Immature natural killer cell (primary cell): ENCODE results near the gene LYRM4. TPM values are rescaled to one million over a fixed set of nuclear protein-coding genes. Genes with fewer than 3 reads are reported as not detected.
A peak's percentile ranks its signal among the peaks of the same experiment; 100 is the strongest.

Source experiments
- DNase-seq, 3 donors: peaks; one replicate each; pipeline ENCODE4 v3.0.0; 2022; ENCODE audit warnings: mixed read lengths in 1 of 3
- H3K27ac Mint-ChIP-seq, 6 donors: one replicate each; pipeline ENCODE4 v1.8.0; 2020; ENCODE audit warnings: mixed read lengths in 6 of 6, mild to moderate bottlenecking in 5 of 6, inconsistent platforms in 4 of 6, moderate library complexity in 3 of 6
- H3K27me3 Mint-ChIP-seq, 3 donors: one replicate each; pipeline ENCODE4 v1.8.0; 2020 to 2021; ENCODE audit warnings: low read depth in 3 of 3, mild to moderate bottlenecking in 3 of 3, mixed read lengths in 3 of 3, moderate library complexity in 3 of 3, inconsistent platforms in 1 of 3
- H3K36me3 Mint-ChIP-seq, 3 donors: one replicate each; pipeline ENCODE4 v1.8.0; 2020; ENCODE audit warnings: mixed read lengths in 3 of 3, inconsistent platforms in 2 of 3, mild to moderate bottlenecking in 2 of 3
- H3K4me1 Mint-ChIP-seq, 2 donors: one replicate each; pipeline ENCODE4 v1.8.0; 2020; ENCODE audit warnings: inconsistent platforms in 2 of 2, mild to moderate bottlenecking in 2 of 2, mixed read lengths in 2 of 2, moderate library complexity in 1 of 2
- H3K4me3 Mint-ChIP-seq, 5 donors: one replicate each; pipeline ENCODE4 v1.8.0; 2020; ENCODE audit warnings: mild to moderate bottlenecking in 5 of 5, mixed read lengths in 5 of 5, inconsistent platforms in 3 of 5, moderate library complexity in 3 of 5
- H3K9me3 Mint-ChIP-seq, 6 donors: one replicate each; pipeline ENCODE4 v1.8.0; 2020; ENCODE audit warnings: mild to moderate bottlenecking in 6 of 6, mixed read lengths in 6 of 6, inconsistent platforms in 4 of 6, moderate library complexity in 3 of 6
- polyA plus RNA-seq, 3 donors: library from polyadenylated mRNA; unstranded; fragments of 300-500 nt; fragmentation: Illumina TruSeq; gene quantifications; one replicate each; pipeline ENCODE4 v1.2.3, GENCODE V29; 2021

Gene LYRM4
- polyA plus RNA-seq, 3 donors from 2014 or later, result 10.5 to 23.4 (median 21.9) TPM

DNA sequence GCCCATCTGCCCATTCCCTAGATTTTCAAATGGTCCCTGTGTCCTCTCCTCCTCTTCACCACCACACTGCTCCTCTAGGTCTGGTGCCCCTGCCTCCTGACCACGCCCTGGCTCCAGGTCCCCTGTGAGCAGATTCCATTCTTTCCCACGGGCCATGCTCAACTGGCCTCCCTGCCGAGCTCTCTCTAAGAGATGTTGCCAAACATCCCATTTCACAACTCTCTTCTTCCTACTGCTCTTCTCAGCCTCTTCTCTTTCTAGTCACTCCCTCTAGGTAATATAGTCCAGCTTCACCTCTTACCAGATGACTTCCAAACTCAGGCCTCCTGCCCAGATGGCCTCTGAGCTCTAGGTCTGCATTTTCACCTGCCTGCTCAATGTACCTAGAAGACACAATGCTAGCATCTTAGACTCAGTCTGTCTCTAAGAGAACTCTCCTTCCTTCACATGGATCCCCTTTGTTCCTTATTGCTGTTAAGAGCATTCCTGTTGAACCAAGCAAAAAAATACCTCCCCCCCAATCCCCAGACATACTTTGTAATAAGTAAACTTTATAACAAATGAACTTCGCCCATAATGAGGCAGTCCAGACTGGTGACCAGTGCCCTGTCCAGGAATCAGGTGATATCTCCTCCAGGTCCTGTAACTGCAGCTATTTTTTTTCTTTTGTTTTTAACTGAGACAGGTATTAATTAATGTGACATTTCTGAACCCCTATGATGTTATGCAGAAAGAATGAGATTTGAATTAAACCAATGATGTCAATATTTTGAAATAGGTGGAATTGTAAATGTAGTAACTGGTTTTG, 79.0 kb downstream of the LYRM4 start:
- no peak for DNase-seq
- Mint-ChIP-seq H3K27ac (peak overlapping the region in 1 of 6 donors; percentile 49), H3K4me1 (peaks cover 14 to 25% of the 10 kb centered on the region in 2 donors), H3K27me3 (peaks cover 0 to 2% (median 2%) of the 10 kb centered on the region in 3 donors), H3K36me3 (peaks cover 3 to 12% (median 11%) of the 10 kb centered on the region in 3 donors), H3K4me3 (no peak overlapping the region), H3K9me3 (no peaks in the 10 kb centered on the region)

DNA sequence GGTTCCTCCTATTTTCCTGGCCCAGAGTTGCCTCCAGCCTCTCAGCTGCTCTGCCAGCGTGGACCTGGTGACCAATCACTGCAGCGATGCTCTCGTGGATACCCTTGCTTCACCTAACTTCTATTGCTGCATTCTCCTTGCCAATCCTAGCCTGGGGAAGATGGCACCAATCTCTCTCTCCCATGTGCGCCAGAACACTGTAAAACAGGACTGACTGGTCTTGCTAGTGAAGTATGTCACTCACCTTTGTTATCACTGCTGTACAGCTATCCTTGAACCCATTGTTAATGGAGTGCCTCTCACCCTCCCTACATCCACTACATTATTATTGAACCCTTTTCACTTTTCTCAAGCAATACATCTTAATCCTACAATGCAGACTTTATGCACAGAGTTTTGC, 80.1 kb downstream of the LYRM4 start:
- peaks cover 0 to 2% (median 1%) of the 10 kb centered on the region in 3 donors for H3K27me3 Mint-ChIP-seq
- DNase-seq, result no peak
- peak overlapping the region in 1 of 6 donors; percentile 21 for H3K27ac Mint-ChIP-seq
- H3K4me1 Mint-ChIP-seq, result peaks cover 25 to 36% of the 10 kb centered on the region in 2 donors
- no peak overlapping the region for H3K4me3 Mint-ChIP-seq
- peaks cover 2 to 7% (median 4%) of the 10 kb centered on the region in 3 donors for H3K36me3 Mint-ChIP-seq
- no peaks in the 10 kb centered on the region for H3K9me3 Mint-ChIP-seq

DNA sequence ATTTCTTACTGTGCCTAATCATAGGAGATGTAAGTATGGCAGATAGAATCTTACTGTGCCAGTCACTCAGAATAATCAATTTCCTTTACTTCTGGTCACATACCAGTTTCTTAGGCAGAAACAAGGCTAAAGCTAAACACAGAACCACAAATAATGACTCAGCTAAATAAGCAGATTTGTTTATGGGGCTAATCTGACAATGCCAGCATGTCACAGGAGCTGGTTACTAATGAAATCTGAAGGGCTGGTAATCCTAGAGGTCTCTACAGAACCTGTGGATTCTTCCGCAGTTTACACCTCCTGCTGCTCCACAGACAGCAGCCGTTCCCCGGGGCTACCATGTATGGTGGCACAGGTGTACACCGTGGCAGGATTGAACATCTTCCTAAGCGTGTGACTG, 80.8 kb downstream of the LYRM4 start:
- no peak for DNase-seq
- H3K4me1 Mint-ChIP-seq, result peaks cover 32 to 43% of the 10 kb centered on the region in 2 donors
- peak overlapping the region in 1 of 6 donors; percentile 15 for H3K27ac Mint-ChIP-seq
- H3K27me3 Mint-ChIP-seq, result peaks cover 0 to 2% (median 0%) of the 10 kb centered on the region in 3 donors
- H3K4me3 Mint-ChIP-seq, result no peak overlapping the region
- peaks cover 0 to 7% (median 0%) of the 10 kb centered on the region in 3 donors for H3K36me3 Mint-ChIP-seq
- no peaks in the 10 kb centered on the region for H3K9me3 Mint-ChIP-seq

DNA sequence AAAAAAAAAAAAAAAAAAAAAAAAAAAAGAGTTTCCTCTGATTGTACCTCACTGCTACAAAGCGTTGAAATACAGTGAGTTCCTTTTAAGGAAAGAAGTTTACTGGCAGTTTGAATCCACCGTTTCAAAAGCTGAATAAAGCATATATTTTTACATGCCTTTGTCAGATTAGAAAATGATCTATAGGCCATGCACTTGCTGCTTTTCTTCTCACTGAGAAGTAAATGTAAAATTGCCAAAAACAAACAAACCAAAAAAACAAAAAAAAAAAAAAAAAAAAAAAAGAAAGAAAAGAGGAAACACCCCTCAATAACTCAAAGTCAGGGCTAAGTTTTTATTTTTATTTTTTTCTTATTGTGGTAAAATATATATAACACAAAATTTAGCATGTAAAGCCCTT, 81.9 kb downstream of the LYRM4 start:
- no peak overlapping the region for H3K4me3 Mint-ChIP-seq
- no peak for DNase-seq
- H3K27ac Mint-ChIP-seq, result no peak overlapping the region
- peaks cover 0 to 7% (median 0%) of the 10 kb centered on the region in 3 donors for H3K36me3 Mint-ChIP-seq
- H3K9me3 Mint-ChIP-seq, result no peaks in the 10 kb centered on the region
- H3K27me3 Mint-ChIP-seq, result peaks cover 0 to 2% (median 0%) of the 10 kb centered on the region in 3 donors
- peaks cover 43 to 54% of the 10 kb centered on the region in 2 donors for H3K4me1 Mint-ChIP-seq

DNA sequence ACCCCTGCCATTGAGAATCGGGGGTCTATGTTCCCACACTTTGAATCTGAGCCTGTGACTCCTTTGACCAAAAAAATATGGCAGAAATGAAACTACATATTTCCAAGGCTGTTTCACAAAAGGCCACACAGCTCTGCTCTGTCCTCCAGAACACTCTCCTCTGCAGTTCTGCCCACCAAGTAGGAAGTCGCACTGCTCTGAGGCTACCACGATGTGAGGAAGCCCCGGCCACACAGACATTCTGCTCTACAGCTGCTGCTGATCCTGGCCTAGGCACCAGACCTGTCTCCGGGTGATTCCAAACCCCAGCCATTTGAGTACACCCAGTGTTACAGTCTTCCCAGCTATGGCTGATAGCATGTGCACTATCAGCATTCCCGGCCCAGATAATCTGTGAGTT, 85.1 kb downstream of the LYRM4 start:
- H3K9me3 Mint-ChIP-seq, result no peaks in the 10 kb centered on the region
- DNase-seq, result peak; percentile 36 to 68 (median 40)
- peak overlapping the region; percentile 66 to 91 (median 90) for H3K27ac Mint-ChIP-seq
- H3K27me3 Mint-ChIP-seq, result no peaks in the 10 kb centered on the region
- no peaks in the 10 kb centered on the region for H3K36me3 Mint-ChIP-seq
- H3K4me1 Mint-ChIP-seq, result peaks cover 46 to 66% of the 10 kb centered on the region in 2 donors
- H3K4me3 Mint-ChIP-seq, result peak overlapping the region; percentile 70 to 81 (median 74)

DNA sequence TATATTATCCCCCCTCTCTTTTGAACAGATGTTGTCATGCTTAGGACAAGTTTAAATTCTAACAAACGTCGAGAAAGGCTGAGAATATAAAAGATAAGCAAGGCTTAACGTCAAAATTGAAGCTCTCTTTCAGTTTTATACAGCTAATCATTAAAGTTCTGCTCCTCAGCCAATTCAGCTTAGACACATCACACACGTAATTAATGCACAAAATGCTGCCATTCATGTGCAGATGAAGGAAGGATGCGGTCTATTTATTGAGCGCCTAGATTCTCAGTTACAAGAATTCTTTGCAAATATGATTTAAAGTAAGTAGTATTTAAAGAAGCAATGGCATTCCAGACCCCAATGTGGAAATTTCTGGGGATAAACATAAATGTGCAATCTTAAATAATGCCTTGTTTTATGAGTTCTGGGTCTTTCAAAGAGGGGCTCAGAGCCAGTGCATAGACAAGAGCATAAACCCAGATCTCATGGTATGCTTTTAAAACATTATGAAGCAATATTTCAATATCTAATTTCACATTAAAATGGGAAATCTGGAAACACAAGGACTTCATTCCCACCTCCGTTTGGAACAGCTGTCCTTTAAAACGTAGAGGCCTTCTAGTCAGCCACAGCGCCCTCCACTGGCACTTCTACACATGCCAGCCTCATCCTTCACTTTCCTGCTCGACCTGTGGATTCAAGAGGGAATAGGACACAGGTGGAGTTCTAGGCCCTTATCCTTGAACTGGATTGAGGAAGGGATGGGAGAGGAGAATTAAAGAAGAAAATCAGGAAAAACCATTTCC, 85.8 kb downstream of the LYRM4 start:
- Mint-ChIP-seq H3K4me3 (peak overlapping the region; percentile 70 to 85 (median 81)), H3K27me3 (no peaks in the 10 kb centered on the region), H3K27ac (peak overlapping the region; percentile 66 to 91 (median 90)), H3K4me1 (peaks cover 46 to 66% of the 10 kb centered on the region in 2 donors), H3K36me3 (no peaks in the 10 kb centered on the region), H3K9me3 (no peaks in the 10 kb centered on the region)
- DNase-seq, result peak in 1 of 3 donors; percentile 0

DNA sequence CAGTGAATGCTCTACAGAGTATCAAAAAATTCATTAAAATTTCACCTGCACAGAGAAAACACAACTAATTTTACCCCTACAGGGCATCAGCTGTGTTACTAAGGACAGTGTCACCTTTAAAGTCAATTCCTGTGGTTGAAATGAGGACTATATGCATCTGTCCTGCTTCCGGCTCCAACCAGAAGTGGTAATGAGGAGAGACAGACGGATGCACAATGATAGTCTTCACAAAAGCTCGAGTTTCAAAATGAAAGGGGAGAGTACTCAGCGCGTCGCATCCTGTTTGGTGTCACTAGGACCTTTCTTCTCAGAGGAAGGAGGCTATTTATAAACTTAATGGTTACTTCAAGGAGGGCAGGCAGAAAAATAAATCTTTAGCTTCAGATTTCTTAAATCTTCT, 86.5 kb downstream of the LYRM4 start:
- Mint-ChIP-seq H3K4me3 (peak overlapping the region; percentile 70 to 85 (median 81)), H3K4me1 (peaks cover 41 to 61% of the 10 kb centered on the region in 2 donors), H3K9me3 (no peaks in the 10 kb centered on the region), H3K36me3 (no peaks in the 10 kb centered on the region), H3K27ac (peak overlapping the region; percentile 66 to 90 (median 85)), H3K27me3 (no peaks in the 10 kb centered on the region)
- DNase-seq, result peak; percentile 52 to 64 (median 60)

DNA sequence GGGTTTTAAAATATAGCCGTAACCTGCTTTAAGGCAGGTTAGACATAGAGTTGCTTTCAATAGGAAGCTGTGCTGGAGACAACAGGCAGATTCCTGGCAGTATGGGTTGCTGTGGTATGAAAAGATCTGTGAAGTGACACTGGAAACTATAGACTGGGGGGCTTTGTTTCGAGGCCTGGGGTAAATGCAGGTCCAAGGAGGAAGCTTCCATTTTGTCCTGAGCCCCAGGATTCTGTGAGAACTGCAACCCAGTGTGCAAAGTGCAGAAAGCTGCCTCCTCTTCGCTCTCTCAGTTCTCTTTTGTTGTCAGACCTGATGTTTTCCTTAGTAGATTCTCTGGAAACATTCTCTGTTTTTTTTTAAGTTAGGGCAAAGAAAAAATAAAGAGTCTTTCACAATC, 86.9 kb downstream of the LYRM4 start:
- Mint-ChIP-seq H3K9me3 (no peaks in the 10 kb centered on the region), H3K36me3 (no peaks in the 10 kb centered on the region), H3K4me3 (peak overlapping the region; percentile 70 to 85 (median 81)), H3K27me3 (no peaks in the 10 kb centered on the region), H3K27ac (peak overlapping the region; percentile 66 to 90 (median 85)), H3K4me1 (peaks cover 40 to 57% of the 10 kb centered on the region in 2 donors)
- DNase-seq, result no peak

DNA sequence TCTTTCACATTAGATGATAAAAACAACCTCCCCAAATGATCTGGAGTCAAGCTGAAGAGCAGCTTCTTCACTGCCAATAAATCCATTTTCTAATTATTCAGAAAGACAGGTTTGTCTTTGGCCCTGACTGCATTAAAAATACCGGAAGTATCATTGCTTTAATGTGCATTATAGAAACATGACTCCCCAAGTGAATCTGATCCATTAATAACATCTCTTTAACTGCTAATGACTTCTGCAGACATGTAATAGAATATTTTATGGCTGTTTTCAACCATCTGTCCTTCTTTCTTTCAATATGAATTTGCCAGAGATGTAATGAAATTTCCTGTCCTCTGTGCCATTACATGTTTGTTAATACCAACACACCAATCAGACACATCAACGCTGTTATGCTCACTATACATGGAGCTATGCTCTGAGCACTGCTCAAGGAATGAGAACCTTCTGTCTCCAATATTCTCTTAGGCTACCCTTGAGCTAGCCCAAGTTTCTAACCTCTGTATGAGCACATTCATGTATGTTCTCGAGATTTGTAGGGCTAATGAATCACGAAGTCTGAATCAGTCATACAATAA, 87.8 kb downstream of the LYRM4 start:
- Mint-ChIP-seq H3K36me3 (no peaks in the 10 kb centered on the region), H3K4me1 (peaks cover 40 to 54% of the 10 kb centered on the region in 2 donors), H3K4me3 (no peak overlapping the region), H3K27ac (peak overlapping the region; percentile 66 to 90 (median 85)), H3K27me3 (no peaks in the 10 kb centered on the region), H3K9me3 (no peaks in the 10 kb centered on the region)
- DNase-seq, result no peak

DNA sequence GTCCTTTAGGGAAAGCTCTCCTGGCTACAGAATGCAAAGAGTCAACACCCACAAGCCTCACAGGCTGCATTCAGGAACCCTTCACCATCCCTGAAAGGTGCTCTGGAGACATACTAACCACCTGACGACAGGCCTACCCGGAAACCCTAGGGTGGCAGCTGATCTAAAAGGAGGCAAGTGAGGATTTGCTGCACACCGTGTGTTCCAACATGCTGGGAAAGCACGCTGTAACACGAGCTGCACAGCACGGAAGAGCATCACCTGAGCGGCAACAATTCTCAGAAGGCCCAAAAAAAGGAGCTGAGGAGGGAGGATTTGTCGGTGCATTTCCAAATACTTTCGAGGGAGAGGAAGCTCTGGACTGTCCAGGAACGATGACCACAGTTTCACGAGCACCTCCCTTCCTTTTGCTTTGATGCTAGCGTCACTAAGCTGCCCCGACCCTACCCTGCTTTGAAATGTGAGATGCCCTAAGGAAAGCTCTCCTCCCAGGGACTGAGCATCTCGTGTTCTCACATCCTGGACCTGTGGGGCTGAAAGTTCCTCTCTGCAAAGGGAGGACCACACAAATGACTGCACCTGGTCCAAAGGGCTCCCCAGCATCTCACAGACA, 88.6 kb downstream of the LYRM4 start:
- no peaks in the 10 kb centered on the region for H3K27me3 Mint-ChIP-seq
- no peak for DNase-seq
- peak overlapping the region in 2 of 6 donors; percentile 81 to 89 for H3K27ac Mint-ChIP-seq
- no peaks in the 10 kb centered on the region for H3K36me3 Mint-ChIP-seq
- no peak overlapping the region for H3K4me3 Mint-ChIP-seq
- peaks cover 35 to 45% of the 10 kb centered on the region in 2 donors for H3K4me1 Mint-ChIP-seq
- no peaks in the 10 kb centered on the region for H3K9me3 Mint-ChIP-seq

DNA sequence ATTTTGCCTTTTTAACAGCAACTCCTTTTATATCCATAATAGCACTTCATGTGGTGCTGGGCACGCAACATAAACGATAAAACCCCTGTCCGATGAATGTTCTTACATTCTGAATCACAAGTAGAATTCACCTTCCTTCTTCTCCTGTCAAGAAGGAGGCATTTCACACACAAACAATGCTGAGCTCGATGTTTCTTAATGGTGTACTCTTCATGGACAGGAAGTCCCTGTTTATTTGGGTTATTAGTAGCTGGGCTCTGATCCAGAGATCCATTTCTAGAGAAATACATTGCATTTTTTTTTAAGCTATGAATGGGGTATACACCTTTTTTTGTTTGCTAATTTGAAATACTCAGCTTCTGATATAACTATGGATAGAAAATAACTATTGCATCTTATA, 93.2 kb downstream of the LYRM4 start:
- no peaks in the 10 kb centered on the region for H3K4me1 Mint-ChIP-seq
- H3K4me3 Mint-ChIP-seq, result no peak overlapping the region
- H3K36me3 Mint-ChIP-seq, result no peaks in the 10 kb centered on the region
- H3K9me3 Mint-ChIP-seq, result no peaks in the 10 kb centered on the region
- DNase-seq, result no peak
- no peak overlapping the region for H3K27ac Mint-ChIP-seq
- H3K27me3 Mint-ChIP-seq, result no peaks in the 10 kb centered on the region

DNA sequence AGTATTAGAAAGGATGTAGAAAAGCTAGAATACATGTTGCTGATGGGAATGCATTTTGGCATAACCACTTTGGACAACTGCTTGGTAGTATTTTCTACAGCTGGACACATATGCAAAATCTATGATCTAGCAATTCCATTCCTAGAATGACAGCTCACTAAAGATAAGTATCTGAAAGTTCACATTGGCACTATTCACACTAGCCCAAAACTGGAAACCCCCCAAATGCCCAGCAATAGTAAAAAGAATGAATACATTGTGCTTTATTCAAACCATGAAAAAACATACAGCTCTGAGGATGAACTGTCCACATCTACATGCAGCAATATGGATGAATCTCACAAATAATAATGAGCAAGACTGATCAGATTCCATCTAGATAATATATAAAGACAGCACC, 96.7 kb downstream of the LYRM4 start:
- no peaks in the 10 kb centered on the region for H3K9me3 Mint-ChIP-seq
- no peak overlapping the region for H3K27ac Mint-ChIP-seq
- H3K4me1 Mint-ChIP-seq, result no peaks in the 10 kb centered on the region
- DNase-seq, result no peak
- H3K36me3 Mint-ChIP-seq, result no peaks in the 10 kb centered on the region
- H3K27me3 Mint-ChIP-seq, result peaks cover 0 to 2% (median 1%) of the 10 kb centered on the region in 3 donors
- no peak overlapping the region for H3K4me3 Mint-ChIP-seq

DNA sequence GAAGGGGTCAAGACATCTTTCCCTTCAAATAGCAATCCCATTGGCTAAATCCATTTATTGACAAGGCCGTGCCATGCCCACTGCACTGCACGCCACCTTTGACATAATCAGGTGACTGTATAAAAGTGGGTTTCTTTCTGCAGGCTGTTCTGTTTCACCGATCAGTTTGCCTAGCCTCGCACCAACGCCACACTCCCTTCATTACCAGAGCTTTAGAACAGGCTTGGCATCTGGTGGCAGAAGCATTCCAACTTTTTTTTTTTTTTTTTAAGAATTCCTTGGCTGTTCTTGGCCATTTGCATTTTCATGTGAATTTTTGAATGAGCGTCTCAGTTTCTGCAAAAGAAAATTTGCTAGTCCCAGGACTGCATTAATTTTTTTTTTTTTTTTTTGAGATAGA, 97.5 kb downstream of the LYRM4 start:
- no peak for DNase-seq
- no peak overlapping the region for H3K27ac Mint-ChIP-seq
- H3K4me3 Mint-ChIP-seq, result no peak overlapping the region
- H3K4me1 Mint-ChIP-seq, result no peaks in the 10 kb centered on the region
- H3K9me3 Mint-ChIP-seq, result no peaks in the 10 kb centered on the region
- peaks cover 0 to 2% (median 1%) of the 10 kb centered on the region in 3 donors for H3K27me3 Mint-ChIP-seq
- H3K36me3 Mint-ChIP-seq, result no peaks in the 10 kb centered on the region
